Right atrium auricular region (tissue), 2 donors: ENCODE measurements around the gene DDI2. TPM values are rescaled to one million over a fixed set of nuclear protein-coding genes. Genes with fewer than 3 reads are reported as not detected.
A peak's percentile ranks its signal among the peaks of the same experiment; 100 is the strongest.

ENCODE experiments used
- DNase-seq: peaks from one replicate; pipeline ENCODE4 v3.0.0-alpha.2; 2019; ENCODE audit warnings: low spot score
- H3K27ac ChIP-seq, 2 donors: fragments of 200-600 bp; sonication (generic); 1 replicate in 1 of 2; 2 replicates in 1 of 2; pipeline ENCODE4 v1.5.1; 2016 to 2019
- H3K27me3 ChIP-seq, 2 donors: fragments of 200-600 bp; sonication (generic); one replicate each; pipeline versions ENCODE4 v1.5.1 to v1.6.0; 2017 to 2019
- H3K36me3 ChIP-seq: fragments of 200-600 bp; sonication (generic); one replicate; pipeline ENCODE4 v1.5.1; 2016
- H3K4me1 ChIP-seq, 2 donors: fragments of 200-600 bp; sonication (generic); one replicate each; pipeline versions ENCODE4 v1.5.1 to v1.6.0; 2017 to 2019
- H3K4me3 ChIP-seq, 2 donors: fragments of 200-600 bp; sonication (generic); 1 replicate in 1 of 2; 2 replicates in 1 of 2; pipeline ENCODE4 v1.5.1; 2017 to 2019; ENCODE audit warnings: mild to moderate bottlenecking in 1 of 2, moderate library complexity in 1 of 2
- H3K9me3 ChIP-seq, 2 donors: fragments of 200-600 bp; sonication (generic); one replicate each; pipeline ENCODE4 v1.5.1; 2019
- total RNA-seq, 2 donors: library from RNA; depleted of rRNA; stranded (reverse); fragments of >200 nt; gene quantifications; one replicate each; pipeline ENCODE4 v1.1.0, GENCODE V29; 2016
- TF ChIP-seq, protein P1 (sequence below), 2 donors: fragments of 200-600 bp; sonication (generic); IDR thresholded peaks; one replicate each; pipeline ENCODE4 v1.5.1; 2019; ENCODE audit warnings: antibody characterized with exemption in 2 of 2

The DDI2 gene
- total RNA-seq, 2 donors from 2014 or later, result 16.5 to 24.7 TPM

DNA sequence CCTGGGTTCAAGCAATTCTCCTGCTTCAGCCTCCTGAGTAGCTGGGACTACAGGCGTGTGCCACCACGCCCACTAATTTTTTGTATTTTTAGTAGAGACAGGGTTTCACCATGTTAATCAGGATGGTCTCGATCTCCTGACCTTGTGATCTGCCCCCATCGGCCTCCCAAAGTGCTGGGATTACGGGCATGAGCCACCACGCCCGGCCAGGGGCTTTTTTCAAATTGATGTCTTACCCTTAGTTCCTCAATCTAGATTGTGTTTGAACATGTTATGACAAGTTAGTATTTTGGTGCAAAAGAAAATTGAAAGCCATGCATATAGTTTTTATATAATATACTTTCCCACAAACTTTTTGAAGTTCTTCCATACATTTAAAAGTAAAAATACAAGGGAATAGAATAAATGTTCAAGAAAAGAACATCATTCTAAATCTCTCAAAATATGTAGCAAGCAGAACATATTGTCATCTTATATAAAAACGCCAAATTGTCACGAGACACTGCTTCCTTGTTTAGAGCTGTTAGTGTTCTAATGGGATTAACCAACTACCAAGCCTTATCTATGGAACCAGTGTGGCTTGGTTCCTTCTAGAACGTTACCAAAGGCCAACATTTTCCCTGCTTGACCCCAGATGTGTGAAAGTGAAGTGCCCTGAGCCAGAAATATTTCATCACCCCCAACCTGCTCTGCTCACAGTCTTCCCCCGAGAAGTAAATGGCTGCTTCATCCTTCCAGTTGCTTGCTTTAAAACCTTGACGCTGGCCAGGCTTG, 57.3 kb downstream of the DDI2 start:
- Histone ChIP-seq H3K36me3 (no peaks in the 10 kb centered on the region), H3K27ac (no peak overlapping the region), H3K9me3 (no peaks in the 10 kb centered on the region), H3K27me3 (no peaks in the 10 kb centered on the region), H3K4me3 (no peak overlapping the region), H3K4me1 (peaks cover 0 to 7% of the 10 kb centered on the region in 2 donors)
- DNase-seq, result no peak
- TF ChIP-seq, protein P1, sequence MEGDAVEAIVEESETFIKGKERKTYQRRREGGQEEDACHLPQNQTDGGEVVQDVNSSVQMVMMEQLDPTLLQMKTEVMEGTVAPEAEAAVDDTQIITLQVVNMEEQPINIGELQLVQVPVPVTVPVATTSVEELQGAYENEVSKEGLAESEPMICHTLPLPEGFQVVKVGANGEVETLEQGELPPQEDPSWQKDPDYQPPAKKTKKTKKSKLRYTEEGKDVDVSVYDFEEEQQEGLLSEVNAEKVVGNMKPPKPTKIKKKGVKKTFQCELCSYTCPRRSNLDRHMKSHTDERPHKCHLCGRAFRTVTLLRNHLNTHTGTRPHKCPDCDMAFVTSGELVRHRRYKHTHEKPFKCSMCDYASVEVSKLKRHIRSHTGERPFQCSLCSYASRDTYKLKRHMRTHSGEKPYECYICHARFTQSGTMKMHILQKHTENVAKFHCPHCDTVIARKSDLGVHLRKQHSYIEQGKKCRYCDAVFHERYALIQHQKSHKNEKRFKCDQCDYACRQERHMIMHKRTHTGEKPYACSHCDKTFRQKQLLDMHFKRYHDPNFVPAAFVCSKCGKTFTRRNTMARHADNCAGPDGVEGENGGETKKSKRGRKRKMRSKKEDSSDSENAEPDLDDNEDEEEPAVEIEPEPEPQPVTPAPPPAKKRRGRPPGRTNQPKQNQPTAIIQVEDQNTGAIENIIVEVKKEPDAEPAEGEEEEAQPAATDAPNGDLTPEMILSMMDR (IDR thresholded peaks at IDR 0.05), result no peak

GRCh38 chr1:15676010-15676409, 58.8 kb downstream of the DDI2 start:
- Histone ChIP-seq H3K4me3 (no peak overlapping the region), H3K36me3 (no peaks in the 10 kb centered on the region), H3K4me1 (peaks cover 0 to 8% of the 10 kb centered on the region in 2 donors), H3K27me3 (no peaks in the 10 kb centered on the region), H3K27ac (no peak overlapping the region), H3K9me3 (no peaks in the 10 kb centered on the region)
- DNase-seq, result no peak
- TF ChIP-seq, protein P1 (IDR thresholded peaks at IDR 0.05), result no peak

GRCh38 chr1:15676688-15677661, 59.7 kb downstream of the DDI2 start:
- H3K36me3 ChIP-seq, result no peaks in the 10 kb centered on the region
- H3K27ac ChIP-seq, result no peak overlapping the region
- H3K27me3 ChIP-seq, result no peaks in the 10 kb centered on the region
- no peak overlapping the region for H3K4me3 ChIP-seq
- DNase-seq, result no peak
- H3K9me3 ChIP-seq, result no peaks in the 10 kb centered on the region
- H3K4me1 ChIP-seq, result peaks cover 0 to 18% of the 10 kb centered on the region in 2 donors
- TF ChIP-seq, protein P1 (IDR thresholded peaks at IDR 0.05), result no peak

- Histone ChIP-seq H3K36me3 (no peaks in the 10 kb centered on the region), H3K27me3 (no peaks in the 10 kb centered on the region), H3K4me3 (no peak overlapping the region), H3K27ac (no peak overlapping the region), H3K4me1 (peaks cover 0 to 31% of the 10 kb centered on the region in 2 donors), H3K9me3 (no peaks in the 10 kb centered on the region)
- no peak for DNase-seq
- TF ChIP-seq, protein P1 (IDR thresholded peaks at IDR 0.05), result no peak
Observed at GRCh38 chr1:15678578-15678977, 61.3 kb downstream of the DDI2 start.

- H3K27ac ChIP-seq, result peak overlapping the region in 1 of 2 donors; percentile 72
- H3K27me3 ChIP-seq, result no peaks in the 10 kb centered on the region
- H3K4me3 ChIP-seq, result no peak overlapping the region
- DNase-seq, result no peak
- H3K9me3 ChIP-seq, result no peaks in the 10 kb centered on the region
- peaks cover 0 to 38% of the 10 kb centered on the region in 2 donors for H3K4me1 ChIP-seq
- H3K36me3 ChIP-seq, result no peaks in the 10 kb centered on the region
- TF ChIP-seq, protein P1 (IDR thresholded peaks at IDR 0.05), result no peak
Observed at GRCh38 chr1:15680131-15680530, 62.9 kb downstream of the DDI2 start.
